ENCODE results near the gene PIP5K1B. TPM values are rescaled to one million over a fixed set of nuclear protein-coding genes. Genes with fewer than 3 reads are reported as not detected.

Gene PIP5K1B
- total and polyA plus RNA-seq, 2 donors (not counting 1 experiment from before 2014, with no cell fraction given): 11.8 to 24.1 TPM

DNA sequence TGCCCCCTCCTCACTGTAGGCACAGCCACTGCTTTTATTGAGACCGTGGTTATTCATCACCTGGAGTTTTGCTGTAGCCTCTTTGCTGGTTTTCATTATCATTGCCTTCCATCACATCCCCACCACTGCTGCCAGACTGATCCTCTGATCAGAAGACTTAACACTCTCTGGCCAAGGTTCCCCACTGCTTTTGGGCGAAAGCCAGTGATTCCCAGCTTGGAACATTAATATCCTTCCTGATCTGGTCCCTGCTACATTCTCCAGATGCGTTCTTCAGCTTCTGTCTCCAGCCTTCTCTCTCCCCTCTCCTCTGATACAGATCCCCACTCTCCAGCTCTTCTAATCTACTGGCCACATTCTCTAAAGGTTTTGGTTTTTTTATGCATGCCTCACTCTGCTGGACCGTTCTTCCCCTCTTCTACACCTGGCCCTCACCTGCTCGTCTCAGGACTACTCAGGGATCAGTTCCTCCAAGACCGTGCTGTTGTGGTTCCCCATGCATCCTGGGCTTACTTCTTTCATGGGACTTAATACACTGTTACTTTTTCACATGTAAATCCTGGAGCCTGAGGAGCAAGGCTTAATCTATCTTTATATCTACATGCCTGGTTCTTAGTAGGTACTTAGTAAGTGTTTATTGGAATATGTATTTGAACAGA lies 193.9 kb downstream of the PIP5K1B start:
- H3K27ac Mint-ChIP-seq: peak overlapping the region; percentile 47
- Histone ChIP-seq H4K20me1 (ENCODE audit: control insufficient read depth, insufficient read depth, low read length, poor library complexity, severe bottlenecking) (no peaks in the 10 kb centered on the region), H3K27ac (ENCODE audit: low read length in 2 of 2) (no peak overlapping the region), H3K36me3 (replicated peaks in 1 of 2; ENCODE audit: control extremely low read depth in 1 of 2, control insufficient read depth in 1 of 2, extremely low read depth in 1 of 2, insufficient read depth in 2 of 2, low read length in 1 of 2) (peaks cover 1 to 7% of the 10 kb centered on the region in 2 experiments), H3K4me2 (replicated peaks; ENCODE audit: low read depth, low read length, poor library complexity, severe bottlenecking) (peak overlapping the region; percentile 13), H3K9ac (ENCODE audit: low read length) (no peak overlapping the region), H3K4me3 (ENCODE audit: control extremely low read depth in 1 of 5, extremely low read depth in 1 of 5, insufficient read depth in 1 of 5, low read depth in 2 of 5, low read length in 4 of 5) (no peak overlapping the region), H3K4me1 (ENCODE audit: control insufficient read depth in 2 of 2, insufficient read depth in 2 of 2, low read length in 2 of 2) (peaks cover 31 to 39% of the 10 kb centered on the region in 2 donors), H3K9me3 (ENCODE audit: control extremely low read depth in 1 of 3, control insufficient read depth in 2 of 3, insufficient read depth in 1 of 3, low read length in 2 of 3) (no peaks in the 10 kb centered on the region), H3K79me2 (ENCODE audit: control insufficient read depth, insufficient read depth, low read length) (peaks cover 7% of the 10 kb centered on the region), H2AFZ (ENCODE audit: insufficient read depth, low read depth, low read length, poor library complexity, severe bottlenecking) (no peak overlapping the region), H3K27me3 (replicated peaks in 1 of 4; ENCODE audit: control extremely low read depth in 1 of 4, control insufficient read depth in 3 of 4, insufficient read depth in 4 of 4, low read length in 3 of 4) (no peaks in the 10 kb centered on the region)
- no peaks in the 10 kb centered on the region for H3K27me3 Mint-ChIP-seq
- intact Hi-C loops (cut with micrococcal nuclease): loop anchor here (5.0 kb wide), 4 partner anchors 48 to 257 kb away; partner anchors contain the start of gene PIP5K1B
- 57% methylated on average over 6 of the region's 6 CpGs for WGBS (ENCODE audit: insufficient coverage)
- no peaks in the 10 kb centered on the region for H3K9me3 Mint-ChIP-seq (ENCODE audit: insufficient read depth)
- POLR2A ChIA-PET: no interaction called here
- ATAC-seq (ENCODE audit: low read depth): no peak
- DNase-seq: no peak
- H3K4me3 Mint-ChIP-seq: peak overlapping the region; percentile 13
- TF ChIP-seq, protein P1, sequence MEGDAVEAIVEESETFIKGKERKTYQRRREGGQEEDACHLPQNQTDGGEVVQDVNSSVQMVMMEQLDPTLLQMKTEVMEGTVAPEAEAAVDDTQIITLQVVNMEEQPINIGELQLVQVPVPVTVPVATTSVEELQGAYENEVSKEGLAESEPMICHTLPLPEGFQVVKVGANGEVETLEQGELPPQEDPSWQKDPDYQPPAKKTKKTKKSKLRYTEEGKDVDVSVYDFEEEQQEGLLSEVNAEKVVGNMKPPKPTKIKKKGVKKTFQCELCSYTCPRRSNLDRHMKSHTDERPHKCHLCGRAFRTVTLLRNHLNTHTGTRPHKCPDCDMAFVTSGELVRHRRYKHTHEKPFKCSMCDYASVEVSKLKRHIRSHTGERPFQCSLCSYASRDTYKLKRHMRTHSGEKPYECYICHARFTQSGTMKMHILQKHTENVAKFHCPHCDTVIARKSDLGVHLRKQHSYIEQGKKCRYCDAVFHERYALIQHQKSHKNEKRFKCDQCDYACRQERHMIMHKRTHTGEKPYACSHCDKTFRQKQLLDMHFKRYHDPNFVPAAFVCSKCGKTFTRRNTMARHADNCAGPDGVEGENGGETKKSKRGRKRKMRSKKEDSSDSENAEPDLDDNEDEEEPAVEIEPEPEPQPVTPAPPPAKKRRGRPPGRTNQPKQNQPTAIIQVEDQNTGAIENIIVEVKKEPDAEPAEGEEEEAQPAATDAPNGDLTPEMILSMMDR (IDR thresholded peaks at IDR 0.05): no peak
- TF ChIP-seq EZH2 (IDR thresholded peaks at IDR 0.05; ENCODE audit: borderline replicate concordance, insufficient read depth, low read depth, low read length, poor library complexity, severe bottlenecking): no peak
- H3K4me1 Mint-ChIP-seq: peaks cover 57% of the 10 kb centered on the region
- CTCF ChIA-PET: no interaction called here

DNA sequence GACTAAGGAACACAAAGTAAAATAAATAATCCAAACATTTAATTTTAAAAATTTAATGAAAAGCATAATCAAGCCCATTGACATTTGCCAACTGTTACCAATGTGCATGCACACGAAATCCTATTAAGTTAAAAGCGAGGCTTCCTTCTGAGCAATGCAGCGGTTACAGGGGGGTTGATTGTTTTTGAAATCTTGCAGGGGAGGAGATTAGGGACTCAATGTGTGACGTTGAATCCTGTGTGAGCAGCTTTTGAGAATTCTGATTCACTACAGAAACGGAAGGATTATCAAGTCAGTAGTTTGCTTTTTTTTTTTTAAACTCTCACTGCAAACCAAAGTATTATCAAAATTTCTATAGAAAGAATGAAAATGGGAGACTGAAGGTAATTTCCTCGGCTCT lies 199.4 kb downstream of the PIP5K1B start:
- Mint-ChIP-seq H3K9me3 (ENCODE audit: insufficient read depth) (no peaks in the 10 kb centered on the region), H3K27ac (no peak overlapping the region), H3K4me3 (no peak overlapping the region), H3K4me1 (peaks cover 7% of the 10 kb centered on the region), H3K27me3 (no peaks in the 10 kb centered on the region)
- Histone ChIP-seq H3K4me3 (ENCODE audit: control extremely low read depth in 1 of 5, extremely low read depth in 1 of 5, insufficient read depth in 1 of 5, low read depth in 2 of 5, low read length in 4 of 5) (no peak overlapping the region), H3K4me2 (replicated peaks; ENCODE audit: low read depth, low read length, poor library complexity, severe bottlenecking) (no peak overlapping the region), H3K27ac (ENCODE audit: low read length in 2 of 2) (no peak overlapping the region), H3K79me2 (ENCODE audit: control insufficient read depth, insufficient read depth, low read length) (no peaks in the 10 kb centered on the region), H2AFZ (ENCODE audit: insufficient read depth, low read depth, low read length, poor library complexity, severe bottlenecking) (no peak overlapping the region), H3K27me3 (replicated peaks in 1 of 4; ENCODE audit: control extremely low read depth in 1 of 4, control insufficient read depth in 3 of 4, insufficient read depth in 4 of 4, low read length in 3 of 4) (no peaks in the 10 kb centered on the region), H3K9ac (ENCODE audit: low read length) (no peak overlapping the region), H3K36me3 (replicated peaks in 1 of 2; ENCODE audit: control extremely low read depth in 1 of 2, control insufficient read depth in 1 of 2, extremely low read depth in 1 of 2, insufficient read depth in 2 of 2, low read length in 1 of 2) (peaks cover 0 to 7% of the 10 kb centered on the region in 2 experiments), H4K20me1 (ENCODE audit: control insufficient read depth, insufficient read depth, low read length, poor library complexity, severe bottlenecking) (no peaks in the 10 kb centered on the region), H3K9me3 (ENCODE audit: control extremely low read depth in 1 of 3, control insufficient read depth in 2 of 3, insufficient read depth in 1 of 3, low read length in 2 of 3) (no peaks in the 10 kb centered on the region), H3K4me1 (ENCODE audit: control insufficient read depth in 2 of 2, insufficient read depth in 2 of 2, low read length in 2 of 2) (no peaks in the 10 kb centered on the region)
- 94% methylated on average over 3 of the region's 6 CpGs for WGBS (ENCODE audit: insufficient coverage)
- DNase-seq (no peak), ATAC-seq (ENCODE audit: low read depth) (no peak)
- ChIA-PET POLR2A (no interaction called here), CTCF (no interaction called here)
- intact Hi-C loops (cut with micrococcal nuclease): no loop called here
- TF ChIP-seq, protein P1 (IDR thresholded peaks at IDR 0.05): no peak
- no peak for TF ChIP-seq EZH2 (IDR thresholded peaks at IDR 0.05; ENCODE audit: borderline replicate concordance, insufficient read depth, low read depth, low read length, poor library complexity, severe bottlenecking)

All from B cell (primary cell).